GM19395 (cell line): Measurements from ENCODE around the gene AKAP14.
"Not testable (repeated sequence)": the region's sequence is repeated elsewhere in the genome, so short reads cannot be mapped to it uniquely, and the experiment has no call there.

Experiments
- ATAC-seq: cut with Tn5 transposase; IDR thresholded peaks from one replicate; pipeline ENCODE4 v1.9.1; 2021; ENCODE audit warnings: mild to moderate bottlenecking, moderate library complexity; ENCODE audit not compliant: unreplicated experiment

Gene AKAP14

DNA sequence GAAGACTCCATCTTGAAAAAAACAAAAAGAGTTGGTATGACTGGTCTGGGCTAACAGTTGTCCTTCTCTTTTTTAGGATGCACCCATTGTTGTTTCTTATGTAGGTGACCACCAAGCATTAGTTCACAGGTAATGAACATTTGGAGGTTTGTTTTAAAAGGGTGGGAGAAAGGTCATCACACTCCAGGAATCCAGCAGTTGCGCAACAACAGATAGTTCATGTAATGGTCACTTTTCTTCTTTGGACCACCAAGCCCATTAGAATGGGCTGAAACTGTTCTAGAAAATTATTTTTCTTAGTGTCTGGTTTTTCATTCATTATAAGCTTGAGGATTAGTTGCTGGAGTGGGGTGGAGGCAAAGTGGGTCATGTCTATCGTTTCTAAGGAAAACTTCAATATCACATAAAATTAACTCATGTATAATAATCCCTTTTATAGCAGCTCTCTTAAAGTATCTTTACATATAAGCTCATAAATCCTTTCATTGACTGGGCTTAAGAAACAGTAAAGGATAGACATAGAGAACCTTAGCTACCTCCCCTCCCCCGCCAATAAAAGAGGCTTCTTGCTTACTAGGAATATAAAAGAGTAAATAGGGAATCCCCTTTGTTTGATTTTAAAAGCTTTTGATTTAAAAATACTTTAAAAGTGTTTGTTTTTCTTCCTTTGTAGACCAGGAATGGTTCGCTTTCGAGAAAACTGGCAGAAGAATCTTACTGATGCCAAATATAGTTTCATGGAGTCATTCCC is 24.3 kb downstream of the AKAP14 start:
- ATAC-seq, result no peak

DNA sequence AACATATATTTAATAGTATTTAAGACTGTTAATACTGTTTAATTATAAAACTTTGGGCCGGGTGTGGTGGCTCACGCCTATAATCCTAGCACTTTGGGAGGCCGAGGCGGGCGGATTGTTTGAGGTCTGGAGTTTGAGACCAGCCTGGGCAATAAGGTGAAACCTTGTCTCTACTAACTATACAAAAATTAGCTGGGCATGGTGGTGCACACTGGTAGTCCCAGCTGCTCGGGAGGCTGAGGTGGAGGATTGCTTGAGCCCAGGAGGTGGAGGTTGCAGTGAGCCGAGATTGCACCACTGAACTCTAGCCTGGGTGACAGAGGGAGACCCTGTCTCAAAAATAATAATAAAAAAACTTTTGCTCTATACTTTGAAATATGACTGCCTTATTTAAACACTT is 26.7 kb downstream of the AKAP14 start:
- not testable (repeated sequence) for ATAC-seq

DNA sequence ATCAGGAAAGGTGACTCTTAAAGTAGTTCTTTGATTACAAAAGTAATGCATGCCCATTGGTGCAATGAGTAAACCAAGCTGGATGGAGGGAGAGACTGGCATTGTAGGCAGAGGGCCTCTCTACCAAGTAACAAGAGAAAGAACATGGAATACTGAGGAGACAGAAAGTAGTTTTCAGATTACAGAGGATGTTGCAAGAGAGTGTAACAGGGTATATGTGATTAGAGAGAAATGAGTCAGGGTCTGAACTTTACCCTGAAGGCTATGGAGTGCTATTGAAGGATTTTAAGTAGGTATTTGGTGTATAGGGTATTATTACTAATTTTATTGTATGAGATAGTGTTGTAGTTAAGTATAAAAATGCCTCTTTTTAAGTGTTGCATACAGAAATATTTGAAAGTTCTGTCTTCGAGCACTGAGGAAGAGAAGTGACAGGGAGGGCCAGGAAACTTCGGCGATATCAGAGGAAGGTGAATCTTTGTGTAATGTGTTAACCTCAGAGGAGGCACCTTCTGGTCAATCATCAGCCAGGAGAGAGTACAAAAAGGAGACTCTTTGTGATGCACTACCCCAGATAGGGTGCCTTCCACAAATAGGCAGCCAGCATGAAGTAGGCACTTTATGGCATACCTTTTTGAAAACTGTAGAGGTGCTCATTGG is 39.7 kb downstream of the AKAP14 start:
- ATAC-seq, result no peak

DNA sequence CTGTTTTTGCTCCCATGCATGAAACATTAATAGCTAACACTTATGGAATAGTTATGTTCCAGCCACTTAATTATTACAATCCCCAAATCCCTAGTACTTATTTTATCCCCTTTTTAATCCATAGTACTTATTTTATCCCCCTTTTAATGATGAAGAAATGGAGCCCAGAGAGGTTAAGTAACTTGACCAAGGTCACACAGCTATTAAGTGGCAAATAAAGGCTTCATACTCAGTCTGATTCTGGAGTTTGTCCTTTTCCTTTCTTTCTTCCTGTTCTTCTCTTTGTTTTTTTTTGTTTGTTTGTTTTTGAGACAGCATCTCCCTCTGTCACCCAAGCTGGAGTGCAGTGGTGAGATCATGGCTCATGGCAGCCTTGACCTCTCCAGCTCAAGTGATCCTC is 45.6 kb downstream of the AKAP14 start:
- ATAC-seq, result no peak

DNA sequence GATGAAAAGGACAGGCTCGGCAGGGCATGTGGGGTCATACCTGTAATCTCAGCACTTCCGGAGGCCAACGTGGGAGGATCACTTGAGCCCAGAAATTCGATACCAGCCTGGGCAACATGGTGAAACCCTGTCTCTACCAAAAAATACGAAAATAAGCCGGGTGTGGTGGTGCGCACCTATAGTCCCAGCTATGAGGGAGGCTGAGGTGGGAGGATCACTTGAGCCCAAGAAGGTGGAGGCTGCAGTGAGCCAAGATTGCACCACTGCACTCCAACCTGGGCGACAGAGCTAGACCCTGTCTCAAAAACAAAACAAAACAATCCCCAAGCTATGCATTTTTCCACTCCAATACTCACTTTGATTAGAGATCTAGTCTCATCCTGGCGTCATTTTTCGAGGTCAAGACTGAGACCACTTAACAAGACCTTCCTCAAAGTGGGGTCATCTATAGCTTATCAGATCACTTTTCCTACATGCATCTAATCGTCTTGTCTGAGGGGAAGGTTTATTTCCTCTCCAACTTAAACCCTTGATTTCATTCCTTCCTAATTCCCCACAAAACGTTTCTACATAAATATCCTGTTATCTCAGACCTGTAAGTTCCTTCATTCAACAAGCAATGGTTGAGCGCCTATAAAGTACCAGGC is 46.6 kb downstream of the AKAP14 start:
- ATAC-seq, result no peak

DNA sequence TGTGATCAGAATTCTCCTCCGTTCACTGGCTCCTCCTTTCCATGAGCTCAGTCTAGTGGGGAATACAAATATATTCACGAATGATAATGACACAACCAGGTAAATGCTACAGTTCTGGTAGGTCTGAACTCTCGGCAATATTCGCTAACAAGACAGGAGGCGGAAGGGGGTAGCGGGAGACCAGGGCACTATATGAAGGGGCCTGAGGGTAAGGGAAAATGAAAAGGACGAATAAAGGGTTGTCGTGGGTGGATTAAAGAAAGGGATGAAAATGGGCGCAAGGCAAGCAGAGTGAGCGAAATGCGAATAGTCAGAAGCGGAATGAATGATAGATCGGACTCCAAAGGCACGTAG is 47.1 kb downstream of the AKAP14 start:
- peak; percentile 25 for ATAC-seq

DNA sequence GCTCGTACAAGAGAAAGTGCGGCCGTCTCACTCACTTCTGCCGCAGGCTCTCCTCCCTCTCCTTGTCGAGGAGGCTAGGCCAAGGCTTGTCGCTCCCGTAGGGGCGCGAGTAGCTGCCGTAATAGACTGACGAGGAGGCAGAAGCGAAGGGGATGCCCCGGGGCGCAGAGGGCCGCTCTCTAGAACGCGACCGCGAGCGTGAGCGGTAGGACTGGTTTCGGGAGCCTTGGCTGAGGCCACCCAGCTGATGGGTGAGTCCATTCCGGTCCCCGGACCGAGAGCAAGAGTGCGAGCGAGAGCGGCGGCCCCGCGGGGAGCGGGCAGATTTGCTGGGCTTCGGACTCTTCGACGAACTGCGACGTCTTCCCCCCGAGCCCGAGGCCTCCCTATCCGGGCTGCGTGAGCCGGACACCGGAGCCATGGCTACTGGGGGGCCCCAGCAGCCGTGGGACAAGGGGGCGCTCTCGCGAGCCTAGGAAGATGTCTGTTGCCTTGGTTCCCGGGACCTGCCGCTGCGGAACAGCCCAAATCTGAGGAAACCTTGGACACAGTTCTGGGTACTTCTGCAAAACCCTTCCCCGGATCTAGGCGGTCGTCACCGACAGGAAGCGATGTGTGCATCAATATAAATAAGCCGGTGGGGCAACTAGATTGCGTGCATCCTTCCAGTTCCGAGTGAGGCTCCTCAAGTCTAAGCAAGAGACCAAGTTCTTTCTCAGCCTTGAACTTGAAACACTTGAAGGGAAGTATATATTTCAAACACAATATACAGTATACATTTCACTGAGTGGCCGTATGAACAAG is 47.7 kb downstream of the AKAP14 start, which contains the start of gene NKAP:
NKAP (minus strand) TSS at position 567 of the 804 bp plus-strand sequence; CDS start at position 421, 146 bp downstream.
- ATAC-seq, result peak; percentile 82

DNA sequence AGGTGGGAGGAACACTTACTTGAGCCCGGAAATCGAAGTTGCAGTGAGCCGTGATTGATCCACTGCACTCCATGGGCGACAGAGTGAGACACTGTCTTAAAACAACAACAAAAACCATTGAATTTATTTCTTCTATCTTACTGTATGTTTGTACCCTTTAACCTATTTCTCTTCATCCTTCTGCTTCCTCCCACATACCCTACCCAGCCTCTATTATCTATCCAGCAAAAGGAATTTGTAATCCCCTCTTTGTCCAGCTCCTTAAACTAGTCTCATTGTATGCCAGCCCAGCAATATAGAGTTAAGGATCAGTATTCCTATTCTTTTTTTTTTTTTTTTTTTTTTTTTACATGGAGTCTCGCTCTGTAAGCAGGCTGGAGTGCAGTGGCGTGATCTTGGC is 49.8 kb downstream of the AKAP14 start:
- no peak for ATAC-seq

DNA sequence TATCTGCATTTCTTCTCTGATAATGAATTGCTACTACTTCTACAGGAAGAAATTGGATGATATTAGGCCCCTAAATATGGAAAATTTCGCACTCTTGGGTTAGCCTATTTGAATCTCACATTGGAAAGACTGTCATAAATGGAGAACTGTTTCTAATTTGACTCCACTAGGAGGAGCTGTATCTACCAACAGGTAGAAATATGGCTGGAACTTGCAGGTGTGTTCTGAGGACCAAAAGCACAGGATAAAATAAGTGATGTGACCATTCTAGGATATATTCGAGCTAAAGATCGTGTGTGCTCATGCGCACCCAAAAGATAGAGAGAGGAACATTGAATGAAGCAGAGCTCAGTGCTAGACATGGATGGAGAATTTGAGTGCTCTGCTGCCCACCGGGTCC is 52.7 kb downstream of the AKAP14 start:
- ATAC-seq, result no peak

DNA sequence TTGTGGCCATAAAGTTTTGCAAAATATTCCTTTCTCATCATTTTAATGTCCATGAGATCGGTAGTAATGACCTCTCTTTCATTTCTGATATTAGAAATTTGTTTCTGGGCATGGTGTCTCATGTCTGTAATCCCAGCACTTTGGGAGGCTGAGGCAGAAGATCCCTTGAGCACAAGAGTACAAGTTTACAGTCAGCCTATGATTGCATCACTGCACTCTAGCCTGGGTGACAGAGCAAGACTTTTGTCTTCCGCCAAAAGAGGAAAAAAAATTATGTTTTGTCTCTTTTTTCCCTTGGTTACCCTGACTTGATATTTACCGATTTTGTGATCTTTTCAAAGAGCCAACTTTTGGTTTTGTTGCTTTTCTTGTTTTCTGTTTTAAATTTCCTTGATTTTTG is 58.7 kb downstream of the AKAP14 start:
- ATAC-seq, result no peak

DNA sequence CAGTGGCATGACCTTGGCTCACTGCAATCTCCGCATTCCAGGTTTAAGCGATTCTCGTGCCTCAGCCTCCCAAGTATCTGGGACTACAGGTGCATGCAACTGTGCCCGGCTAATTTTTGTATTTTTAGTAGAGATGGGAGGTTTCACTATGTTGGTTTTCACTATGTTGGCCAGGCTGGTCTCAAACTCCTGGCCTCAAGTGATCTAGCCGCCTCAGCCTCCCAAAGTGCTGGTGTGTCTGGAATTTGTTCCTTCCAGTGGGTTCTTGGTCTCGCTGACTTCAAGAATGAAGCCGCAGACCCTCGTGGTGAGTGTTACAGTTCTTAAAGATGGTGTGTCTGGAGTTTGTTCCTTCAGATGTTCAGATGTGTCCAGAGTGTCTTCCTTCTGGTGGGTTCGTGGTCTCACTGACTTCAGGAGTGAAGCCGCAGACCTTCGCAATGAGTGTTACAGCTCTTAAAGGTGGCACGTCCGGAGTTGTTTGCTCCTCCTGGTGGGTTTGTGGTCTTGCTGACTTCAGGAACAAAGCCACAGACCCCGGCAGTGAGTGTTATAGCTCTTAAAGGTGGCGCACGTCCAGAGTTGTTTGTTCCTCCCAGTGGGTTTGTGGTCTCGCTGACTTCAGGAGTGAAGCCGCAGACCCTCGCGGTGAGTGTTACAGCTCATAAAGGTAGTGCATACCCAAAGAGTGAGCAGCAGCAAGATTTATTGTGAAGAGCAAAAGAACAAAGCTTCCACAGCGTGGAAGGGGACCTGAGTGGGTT is 60.3 kb downstream of the AKAP14 start:
- ATAC-seq, result not testable (repeated sequence)

DNA sequence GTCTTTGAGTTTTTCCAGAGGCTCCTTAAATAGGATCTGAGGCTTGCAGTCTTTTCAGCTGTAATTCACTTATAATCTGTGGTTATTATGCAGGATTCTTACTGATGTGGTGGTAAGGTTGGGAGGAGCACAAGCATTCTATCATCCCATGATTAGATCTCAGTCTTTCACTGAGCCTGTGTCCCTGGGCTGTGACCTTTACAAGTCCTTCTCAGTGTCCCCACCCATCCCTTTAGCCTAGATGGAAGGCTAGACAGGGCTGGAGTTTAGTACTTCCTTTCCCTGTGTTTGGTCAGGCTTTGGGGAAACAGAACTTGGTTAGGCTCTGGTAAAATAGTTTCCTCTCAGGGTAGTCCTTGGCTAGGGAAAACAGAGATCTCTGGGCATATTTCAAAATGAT is 64.9 kb downstream of the AKAP14 start:
- ATAC-seq, result no peak

DNA sequence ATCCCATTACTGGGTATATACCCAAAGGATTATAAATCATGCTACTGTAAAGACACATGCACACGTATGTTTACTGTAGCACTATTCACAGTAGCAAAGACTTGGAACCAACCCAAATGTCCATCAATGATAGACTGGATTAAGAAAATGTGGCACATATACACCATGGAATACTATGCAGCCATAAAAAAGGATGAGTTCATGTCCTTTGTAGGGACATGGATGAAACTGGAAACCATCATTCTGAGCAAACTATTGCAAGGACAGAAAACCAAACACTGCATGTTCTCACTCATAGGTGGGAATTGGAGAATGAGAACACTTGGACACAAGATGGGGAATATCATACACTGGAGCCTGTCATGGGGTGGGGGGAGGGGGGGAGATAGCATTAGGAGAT is 71.1 kb downstream of the AKAP14 start:
- not testable (repeated sequence) for ATAC-seq
